ENCODE measurements around the gene CCDC150.

GRCh38 chr2:196597531-196597930 is 42.0 kb upstream of the CCDC150 start:
- TF ChIP-seq CTCF (IDR thresholded peaks at IDR 0.05) (no peak), POLR2A (IDR thresholded peaks at IDR 0.05) (no peak), POLR2AphosphoS5 (IDR thresholded peaks at IDR 0.05) (no peak)

Data from prostate gland (tissue), 2 donors.